ENCODE measurements around the gene SCP2. TPM values are rescaled to one million over a fixed set of nuclear protein-coding genes. Genes with fewer than 3 reads are reported as not detected.
A peak's percentile ranks its signal among the peaks of the same experiment; 100 is the strongest.
"Not testable (repeated sequence)": the region's sequence is repeated elsewhere in the genome, so short reads cannot be mapped to it uniquely, and the experiment has no call there.

SCP2 gene
- total and polyA plus RNA-seq, 8 donors = 45.7 to 110 (median 70.4) TPM

GRCh38 chr1:52952112-52952511 is 25.0 kb downstream of the SCP2 start:
- no peaks in the 10 kb centered on the region for H3K9me3 ChIP-seq
- H3K4me1 ChIP-seq = peaks cover 0 to 10% (median 5%) of the 10 kb centered on the region in 3 donors
- intact Hi-C loops (cut with DNase I) = no loop called here
- peaks cover 0 to 7% (median 0%) of the 10 kb centered on the region in 3 donors for H3K36me3 ChIP-seq
- ATAC-seq = no peak
- H3K27me3 ChIP-seq = no peaks in the 10 kb centered on the region
- FAIRE-seq = no peak
- no peak for TF ChIP-seq CTCF (IDR thresholded peaks at IDR 0.05)
- H3K27ac ChIP-seq = no peak overlapping the region
- no peak overlapping the region for H3K4me3 ChIP-seq
- 91 to 92% methylated on average over 2 of the region's 2 CpGs for WGBS, 2 donors
- no peak for DNase-seq

GRCh38 chr1:52955129-52955970 is 28.3 kb downstream of the SCP2 start:
- intact Hi-C loops (cut with DNase I) = no loop called here
- peaks cover 0 to 10% (median 5%) of the 10 kb centered on the region in 3 donors for H3K4me1 ChIP-seq
- 50 to 51% methylated on average over 6 of the region's 6 CpGs for whole genome bisulfite sequencing, 2 donors
- H3K36me3 ChIP-seq = peaks cover 0 to 7% (median 0%) of the 10 kb centered on the region in 3 donors
- no peaks in the 10 kb centered on the region for H3K27me3 ChIP-seq
- no peaks in the 10 kb centered on the region for H3K9me3 ChIP-seq
- ATAC-seq = peak in 3 of 4 donors; percentile 46 to 60 (median 47)
- TF ChIP-seq CTCF (IDR thresholded peaks at IDR 0.05) = no peak
- no peak overlapping the region for H3K27ac ChIP-seq
- peak; percentile 20 for FAIRE-seq
- H3K4me3 ChIP-seq = no peak overlapping the region
- DNase-seq = no peak

GRCh38 chr1:52963101-52963500 is 36.0 kb downstream of the SCP2 start:
- intact Hi-C loops (cut with DNase I) = no loop called here
- WGBS, 2 donors = 75 to 76% methylated on average over 2 of the region's 2 CpGs
- no peaks in the 10 kb centered on the region for H3K9me3 ChIP-seq
- ATAC-seq (no peak), FAIRE-seq (peak; percentile 43), DNase-seq (no peak)
- no peaks in the 10 kb centered on the region for H3K4me1 ChIP-seq
- no peak overlapping the region for H3K27ac ChIP-seq
- peaks cover 0 to 15% (median 0%) of the 10 kb centered on the region in 3 donors for H3K36me3 ChIP-seq
- H3K4me3 ChIP-seq = no peak overlapping the region
- no peak for TF ChIP-seq CTCF (IDR thresholded peaks at IDR 0.05)
- H3K27me3 ChIP-seq = no peaks in the 10 kb centered on the region

GRCh38 chr1:52967666-52968065 is 40.6 kb downstream of the SCP2 start:
- no peak for TF ChIP-seq CTCF (IDR thresholded peaks at IDR 0.05)
- intact Hi-C loops (cut with DNase I) = no loop called here
- Histone ChIP-seq H3K27me3 (no peaks in the 10 kb centered on the region), H3K27ac (no peak overlapping the region), H3K4me3 (no peak overlapping the region), H3K9me3 (no peaks in the 10 kb centered on the region), H3K36me3 (peaks cover 0 to 9% (median 0%) of the 10 kb centered on the region in 3 donors), H3K4me1 (no peaks in the 10 kb centered on the region)
- DNase-seq (no peak), ATAC-seq (no peak), FAIRE-seq (no peak)
- 89 to 94% methylated on average over 3 of the region's 3 CpGs for WGBS, 2 donors

- DNase-seq; H3K36me3 ChIP-seq; intact Hi-C loops (cut with DNase I); H3K9me3 ChIP-seq; ATAC-seq; FAIRE-seq; H3K27ac ChIP-seq; H3K4me3 ChIP-seq; H3K4me1 ChIP-seq; H3K27me3 ChIP-seq: not testable (repeated sequence)
- WGBS, 2 donors = 84 to 91% methylated on average over 2 of the region's 2 CpGs
Observed at GRCh38 chr1:52969234-52969633, 42.2 kb downstream of the SCP2 start.

All from pancreas (tissue), 10 donors.